NCI-H2196 treated with DMSO at 0.1 percent for 48 hours (cell line): ENCODE data around the gene CFI.

Source experiments
- DNase-seq: peaks from one replicate; lab custom pipeline; 2025; ENCODE audit not compliant: unreplicated experiment; lab: John Stamatoyannopoulos, UW

Gene CFI

GRCh38 chr4:109698656-109699055 lies 103.1 kb downstream of the CFI start:
- DNase-seq, result no peak

GRCh38 chr4:109691411-109691920 lies 110.3 kb downstream of the CFI start:
- DNase-seq, result no peak
